Progenitor cell of endocrine pancreas (in vitro differentiated cells): Measurements from ENCODE around the gene PPM1J. TPM values are rescaled to one million over a fixed set of nuclear protein-coding genes. Genes with fewer than 3 reads are reported as not detected.
A peak's percentile ranks its signal among the peaks of the same experiment; 100 is the strongest.

Experiments used
- DNase-seq: peaks from one replicate; pipeline ENCODE4 v3.0.0; 2021; ENCODE audit warnings: low spot score; ENCODE audit not compliant: unreplicated experiment
- H3K27ac Mint-ChIP-seq: 2 replicates; pipeline ENCODE4 v1.8.0; 2021; ENCODE audit warnings: mild to moderate bottlenecking, moderate library complexity, mixed read lengths
- H3K27me3 Mint-ChIP-seq: 2 replicates; pipeline ENCODE4 v1.8.0; 2021; ENCODE audit warnings: mixed read lengths
- H3K36me3 Mint-ChIP-seq: 2 replicates; pipeline ENCODE4 v1.8.0; 2022; ENCODE audit warnings: mixed read lengths; ENCODE audit not compliant: insufficient read depth
- H3K4me1 Mint-ChIP-seq: 2 replicates; pipeline ENCODE4 v1.8.0; 2021; ENCODE audit warnings: low read depth, mixed read lengths
- H3K4me3 Mint-ChIP-seq: 2 replicates; pipeline ENCODE4 v1.8.0; 2021; ENCODE audit warnings: low read depth, mild to moderate bottlenecking, moderate library complexity, mixed read lengths
- H3K9me3 Mint-ChIP-seq: 2 replicates; pipeline ENCODE4 v1.8.0; 2021; ENCODE audit warnings: low read depth, mixed read lengths
- CTCF ChIP-seq: fragments of 200-600 bp; sonication (generic); IDR thresholded peaks from one replicate; pipeline ENCODE4 v1.5.0; 2021; ENCODE audit warnings: antibody characterized with exemption, mild to moderate bottlenecking; ENCODE audit not compliant: unreplicated experiment
- total RNA-seq: library from RNA; stranded (reverse); gene quantifications from 2 replicates; pipeline ENCODE4 v1.2.1, GENCODE V29; 2021

Gene PPM1J
- total RNA-seq, 1 donor from 2014 or later, result 0.43 TPM

DNA sequence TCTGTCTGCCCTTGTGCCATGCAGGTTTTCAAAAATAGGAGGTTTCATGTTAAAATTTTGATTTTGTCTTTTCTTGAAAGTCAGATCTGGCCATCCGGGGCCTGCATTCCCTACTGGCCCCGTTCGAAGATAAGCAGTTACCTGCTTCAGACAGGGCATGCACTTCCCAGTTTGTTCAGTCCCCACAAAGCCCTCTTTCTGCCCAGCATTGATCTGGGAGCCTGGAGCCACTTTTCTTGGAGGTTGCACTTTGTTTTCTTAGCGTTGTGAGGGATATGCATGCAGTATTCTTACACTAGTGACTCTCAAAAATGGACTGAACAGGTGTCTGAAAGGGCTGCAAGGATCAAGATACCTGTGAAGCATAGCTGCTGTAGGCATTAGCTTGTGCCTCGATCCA lies 29.2 kb downstream of the PPM1J start:
- Mint-ChIP-seq H3K36me3 (peaks cover 11% of the 10 kb centered on the region), H3K4me3 (no peak overlapping the region), H3K4me1 (peaks cover 14% of the 10 kb centered on the region), H3K9me3 (no peaks in the 10 kb centered on the region), H3K27ac (peak overlapping the region; percentile 33), H3K27me3 (no peaks in the 10 kb centered on the region)
- DNase-seq, result no peak
- no peak for TF ChIP-seq CTCF

GRCh38 chr1:112678605-112679004 lies 36.5 kb downstream of the PPM1J start:
- H3K4me1 Mint-ChIP-seq, result peaks cover 15% of the 10 kb centered on the region
- no peak overlapping the region for H3K27ac Mint-ChIP-seq
- no peaks in the 10 kb centered on the region for H3K27me3 Mint-ChIP-seq
- no peak overlapping the region for H3K4me3 Mint-ChIP-seq
- no peaks in the 10 kb centered on the region for H3K9me3 Mint-ChIP-seq
- DNase-seq, result no peak
- TF ChIP-seq CTCF, result no peak
- peaks cover 12% of the 10 kb centered on the region for H3K36me3 Mint-ChIP-seq

GRCh38 chr1:112677501-112677900 lies 37.6 kb downstream of the PPM1J start:
- no peak overlapping the region for H3K4me3 Mint-ChIP-seq
- peaks cover 10% of the 10 kb centered on the region for H3K36me3 Mint-ChIP-seq
- no peak overlapping the region for H3K27ac Mint-ChIP-seq
- H3K27me3 Mint-ChIP-seq, result no peaks in the 10 kb centered on the region
- no peak for TF ChIP-seq CTCF
- H3K9me3 Mint-ChIP-seq, result no peaks in the 10 kb centered on the region
- DNase-seq, result no peak
- H3K4me1 Mint-ChIP-seq, result peaks cover 18% of the 10 kb centered on the region

- Mint-ChIP-seq H3K36me3 (peaks cover 12% of the 10 kb centered on the region), H3K4me1 (peaks cover 18% of the 10 kb centered on the region), H3K9me3 (no peaks in the 10 kb centered on the region), H3K27ac (no peak overlapping the region), H3K4me3 (peak overlapping the region; percentile 82), H3K27me3 (no peaks in the 10 kb centered on the region)
- no peak for TF ChIP-seq CTCF
- no peak for DNase-seq
Observed at GRCh38 chr1:112676543-112676942, 38.6 kb downstream of the PPM1J start.

DNA sequence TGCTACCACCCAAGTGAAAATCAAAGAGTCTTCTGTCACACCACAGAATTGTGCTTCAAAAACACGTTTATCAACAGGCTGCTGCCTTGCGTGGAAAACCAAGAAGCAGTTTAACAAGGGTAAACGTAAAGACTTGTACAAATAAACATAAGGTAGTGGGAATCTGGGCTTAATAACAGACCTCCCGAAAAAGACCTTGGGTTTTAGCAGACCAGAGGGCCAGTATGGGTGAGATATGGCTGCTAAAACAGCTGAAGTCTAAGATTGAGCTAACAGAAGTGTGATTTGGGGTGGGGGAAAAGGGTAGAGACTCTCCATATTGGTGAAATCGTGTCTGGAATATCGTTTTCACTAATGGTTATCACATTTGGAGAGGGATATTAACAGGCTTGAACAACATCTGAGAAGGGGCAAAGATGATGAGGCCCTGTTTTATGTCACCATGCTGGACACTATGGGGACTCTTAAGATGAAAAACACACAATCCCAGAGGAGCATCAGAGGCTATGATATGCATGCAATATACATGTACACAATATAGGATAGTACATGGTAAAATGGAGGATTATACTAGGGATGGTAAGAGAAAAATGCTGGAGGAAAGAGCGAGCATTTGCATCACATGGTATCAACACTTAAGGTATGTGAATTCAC lies 39.3 kb downstream of the PPM1J start:
- peaks cover 17% of the 10 kb centered on the region for H3K36me3 Mint-ChIP-seq
- no peak for TF ChIP-seq CTCF
- no peaks in the 10 kb centered on the region for H3K9me3 Mint-ChIP-seq
- no peaks in the 10 kb centered on the region for H3K27me3 Mint-ChIP-seq
- H3K4me1 Mint-ChIP-seq, result peaks cover 18% of the 10 kb centered on the region
- DNase-seq, result no peak
- H3K4me3 Mint-ChIP-seq, result peak overlapping the region; percentile 82
- peak overlapping the region; percentile 94 for H3K27ac Mint-ChIP-seq
